H9 (cell line): Measurements from ENCODE around the gene HIPK2. TPM values are rescaled to one million over a fixed set of nuclear protein-coding genes. Genes with fewer than 3 reads are reported as not detected.

Source experiments
- DNase-seq: peaks from one replicate; pipeline ENCODE4 v3.0.0-alpha.2; 2017
- H2AFZ ChIP-seq: one replicate; pipeline ENCODE4 v1.6.1; 2013; ENCODE audit warnings: mild to moderate bottlenecking, low read length, control low read depth, moderate library complexity
- H2AK5ac ChIP-seq: 2 replicates; pipeline ENCODE4 v1.6.1; 2013; ENCODE audit warnings: low read length, control low read depth, mixed read lengths; ENCODE audit not compliant: insufficient read length
- H2BK120ac ChIP-seq: one replicate; pipeline ENCODE4 v1.6.1; 2013; ENCODE audit warnings: low read depth, mild to moderate bottlenecking, low read length, control low read depth, inconsistent platforms; ENCODE audit not compliant: poor library complexity, severe bottlenecking
- H2BK12ac ChIP-seq: 2 replicates; pipeline ENCODE4 v1.6.1; 2013; ENCODE audit warnings: low read length, control low read depth, mixed read lengths, low read depth; ENCODE audit not compliant: insufficient read length
- H2BK15ac ChIP-seq: 2 replicates; pipeline ENCODE4 v1.6.1; 2013; ENCODE audit warnings: low read depth, low read length, control low read depth
- H2BK20ac ChIP-seq: one replicate; pipeline ENCODE4 v1.6.1; 2013; ENCODE audit warnings: low read depth, mild to moderate bottlenecking, low read length, control low read depth, inconsistent platforms; ENCODE audit not compliant: poor library complexity, severe bottlenecking
- H2BK5ac ChIP-seq: 2 replicates; pipeline ENCODE4 v1.6.1; 2013; ENCODE audit warnings: low read length, control low read depth, mixed read lengths; ENCODE audit not compliant: insufficient read length
- H3K14ac ChIP-seq: 2 replicates; pipeline ENCODE4 v1.6.1; 2013; ENCODE audit warnings: low read length, control low read depth; ENCODE audit not compliant: insufficient read depth
- H3K18ac ChIP-seq: 2 replicates; pipeline ENCODE4 v1.6.1; 2013; ENCODE audit warnings: low read depth, mild to moderate bottlenecking, mixed read lengths, low read length, control low read depth; ENCODE audit not compliant: insufficient read length
- H3K23ac ChIP-seq: 2 replicates; pipeline ENCODE4 v1.6.1; 2013; ENCODE audit warnings: low read length, control low read depth, mixed read lengths, low read depth; ENCODE audit not compliant: insufficient read length
- H3K23me2 ChIP-seq: 2 replicates; pipeline ENCODE4 v1.6.1; 2013; ENCODE audit warnings: low read depth, mild to moderate bottlenecking, mixed read lengths, low read length, control low read depth; ENCODE audit not compliant: insufficient read length, poor library complexity, severe bottlenecking
- H3K27ac ChIP-seq: 2 replicates; pipeline ENCODE4 v1.5.1; 2013; ENCODE audit warnings: low read length, control low read depth, mixed read lengths, low read depth; ENCODE audit not compliant: insufficient read length
- H3K27me3 ChIP-seq: 2 replicates; pipeline ENCODE4 v1.6.1; 2013; ENCODE audit warnings: low read length, control low read depth, inconsistent platforms; ENCODE audit not compliant: insufficient read depth
- H3K4ac ChIP-seq: 2 replicates; pipeline ENCODE4 v1.6.1; 2013; ENCODE audit warnings: low read depth, mild to moderate bottlenecking, control low read depth, inconsistent platforms, low read length, moderate library complexity
- H3K4me1 ChIP-seq: 2 replicates; pipeline ENCODE4 v1.6.1; 2013; ENCODE audit warnings: low read length, control low read depth, inconsistent platforms; ENCODE audit not compliant: insufficient read depth
- H3K4me2 ChIP-seq: 2 replicates; pipeline ENCODE4 v1.6.1; 2013; ENCODE audit warnings: low read length, control low read depth, mixed read lengths; ENCODE audit not compliant: insufficient read length, insufficient read depth
- H3K56ac ChIP-seq: 2 replicates; pipeline ENCODE4 v1.6.1; 2013; ENCODE audit warnings: low read depth, mild to moderate bottlenecking, mixed read lengths, low read length, control low read depth; ENCODE audit not compliant: insufficient read length
- H3K79me1 ChIP-seq: 2 replicates; pipeline ENCODE4 v1.6.1; 2013; ENCODE audit warnings: low read depth, mild to moderate bottlenecking, moderate library complexity, low read length, control low read depth, inconsistent platforms; ENCODE audit not compliant: insufficient read depth, poor library complexity, severe bottlenecking
- H3K79me2 ChIP-seq: 2 replicates; pipeline ENCODE4 v1.6.1; 2013; ENCODE audit warnings: low read length, control low read depth, inconsistent platforms; ENCODE audit not compliant: insufficient read depth
- H3K9ac ChIP-seq: 2 replicates; pipeline ENCODE4 v1.6.1; 2013; ENCODE audit warnings: low read length, control low read depth, mixed read lengths; ENCODE audit not compliant: insufficient read length; ENCODE audit errors: extremely low read depth
- H3K9me3 ChIP-seq: one replicate; pipeline ENCODE4 v1.6.1; 2013; ENCODE audit warnings: low read depth, low read length, inconsistent platforms; ENCODE audit not compliant: control insufficient read depth
- H3T11ph ChIP-seq: one replicate; pipeline ENCODE4 v1.6.1; 2013; ENCODE audit warnings: mild to moderate bottlenecking, low read length, control low read depth, inconsistent platforms
- H4K20me1 ChIP-seq: one replicate; pipeline ENCODE4 v1.6.1; 2013; ENCODE audit not compliant: control insufficient read depth, insufficient read length, insufficient read depth
- H4K5ac ChIP-seq: 2 replicates; pipeline ENCODE4 v1.6.1; 2013; ENCODE audit warnings: low read depth, mild to moderate bottlenecking, mixed read lengths, low read length, control low read depth; ENCODE audit not compliant: insufficient read length
- H4K8ac ChIP-seq: replicated peaks from 2 replicates; pipeline ENCODE4 v1.6.1; 2013; ENCODE audit warnings: low read length, control low read depth, mixed read lengths, low read depth; ENCODE audit not compliant: insufficient read length
- H4K91ac ChIP-seq: 2 replicates; pipeline ENCODE4 v1.6.1; 2013; ENCODE audit warnings: low read depth, mild to moderate bottlenecking, moderate library complexity, mixed read lengths, low read length, control low read depth; ENCODE audit not compliant: insufficient read length
- H3K27ac Mint-ChIP-seq, 3 experiments: 2 replicates in 2 of 3; 3 replicates in 1 of 3; pipeline ENCODE4 v1.8.0; 2020 to 2021; ENCODE audit warnings: mixed read lengths in 3 of 3, mild to moderate bottlenecking in 1 of 3, moderate library complexity in 1 of 3
- H3K27me3 Mint-ChIP-seq: 2 replicates; pipeline ENCODE4 v1.8.0; 2021; ENCODE audit warnings: low read depth, mild to moderate bottlenecking, moderate library complexity, mixed read lengths
- H3K36me3 Mint-ChIP-seq, 3 experiments: 2 replicates in 2 of 3; 3 replicates in 1 of 3; pipeline ENCODE4 v1.8.0; 2020 to 2021; ENCODE audit warnings: low read depth in 3 of 3, mixed read lengths in 3 of 3; ENCODE audit not compliant: insufficient read depth in 1 of 3
- H3K4me1 Mint-ChIP-seq, 2 experiments: 2 replicates each; pipeline ENCODE4 v1.8.0; 2020; ENCODE audit warnings: mixed read lengths in 2 of 2
- H3K4me3 Mint-ChIP-seq, 2 experiments: 2 replicates in 1 of 2; 3 replicates in 1 of 2; pipeline ENCODE4 v1.8.0; 2020 to 2021; ENCODE audit warnings: mild to moderate bottlenecking in 2 of 2, mixed read lengths in 2 of 2, moderate library complexity in 1 of 2
- H3K9me3 Mint-ChIP-seq, 2 experiments: 2 replicates in 1 of 2; 3 replicates in 1 of 2; pipeline ENCODE4 v1.8.0; 2020; ENCODE audit warnings: mild to moderate bottlenecking in 2 of 2, mixed read lengths in 2 of 2, moderate library complexity in 1 of 2
- CTCF ChIP-seq: fragments of 200-600 bp; sonication (generic); conservative IDR thresholded peaks from 3 replicates; pipeline ENCODE4 v1.8.0; 2021; ENCODE audit warnings: antibody characterized with exemption, mild to moderate bottlenecking
- WGBS: extraction: QIAGEN DNeasy Blood & Tissue Kit; methylation state at CpG from one replicate; pipeline ENCODE4 v1.1.7; 2013; ENCODE audit warnings: missing lambda C conversion rate, low lambda C conversion rate, mixed read lengths; ENCODE audit not compliant: insufficient read length; ENCODE audit errors: extremely low coverage; 5-methylcytosine and 5-hydroxymethylcytosine counted together
- total RNA-seq: library from RNA; stranded (reverse); gene quantifications from 2 replicates; pipeline ENCODE4 v1.2.1, GENCODE V29; 2021

The HIPK2 gene
- total RNA-seq, 1 experiment from 2014 or later: 21.9 TPM

GRCh38 chr7:139711991-139712743 is 65.6 kb downstream of the HIPK2 start:
- Histone ChIP-seq H3K79me1 (no peaks in the 10 kb centered on the region), H2BK12ac (no peak overlapping the region), H3K27ac (no peak overlapping the region)

More at GRCh38 chr7:139711991-139712743, 65.6 kb downstream of the HIPK2 start:
- Mint-ChIP-seq H3K4me3 (peak overlapping the region in 1 of 2 experiments; percentile 25; a peak in 2 of 5 replicates), H3K36me3 (peaks cover 19 to 27% (median 27%) of the 10 kb centered on the region in 3 experiments), H3K4me1 (peaks cover 51 to 52% of the 10 kb centered on the region in 2 experiments), H3K9me3 (no peaks in the 10 kb centered on the region), H3K27me3 (no peaks in the 10 kb centered on the region), H3K27ac (peak overlapping the region in 2 of 3 experiments; percentile 89 to 92; a peak in 4 of 7 replicates)
- Histone ChIP-seq H4K91ac (no peak overlapping the region), H3K56ac (no peak overlapping the region), H2AK5ac (no peak overlapping the region), H4K20me1 (no peaks in the 10 kb centered on the region), H4K8ac (no peak overlapping the region), H3K14ac (no peak overlapping the region; the same call in 1 of the 2 replicates), H3K4me1 (peaks cover 15% of the 10 kb centered on the region), H3K9me3 (no peaks in the 10 kb centered on the region), H2BK120ac (no peak overlapping the region), H3K4me2 (no peak overlapping the region), H3K23me2 (no peaks in the 10 kb centered on the region), H3K4ac (no peak overlapping the region), H3K9ac (no peak overlapping the region), H2BK5ac (no peak overlapping the region), H3K18ac (peak overlapping the region; percentile 24), H3K27me3 (no peaks in the 10 kb centered on the region), H2BK20ac (no peak overlapping the region), H3T11ph (no peak overlapping the region), H2BK15ac (no peak overlapping the region), H4K5ac (no peak overlapping the region), H3K23ac (no peak overlapping the region), H2AFZ (no peak overlapping the region), H3K79me2 (no peaks in the 10 kb centered on the region)
- no peak for TF ChIP-seq CTCF
- peak; percentile 59 for DNase-seq
- whole genome bisulfite sequencing: no CpG with 5 or more reads among the region's 11 CpGs
